ENCODE measurements around the gene OPA3. TPM values are rescaled to one million over a fixed set of nuclear protein-coding genes. Genes with fewer than 3 reads are reported as not detected.
"Not testable (repeated sequence)": the region's sequence is repeated elsewhere in the genome, so short reads cannot be mapped to it uniquely, and the experiment has no call there.

The OPA3 gene
- total and polyA plus RNA-seq, 2 experiments from 2014 or later: 5.3 to 11.8 TPM

DNA sequence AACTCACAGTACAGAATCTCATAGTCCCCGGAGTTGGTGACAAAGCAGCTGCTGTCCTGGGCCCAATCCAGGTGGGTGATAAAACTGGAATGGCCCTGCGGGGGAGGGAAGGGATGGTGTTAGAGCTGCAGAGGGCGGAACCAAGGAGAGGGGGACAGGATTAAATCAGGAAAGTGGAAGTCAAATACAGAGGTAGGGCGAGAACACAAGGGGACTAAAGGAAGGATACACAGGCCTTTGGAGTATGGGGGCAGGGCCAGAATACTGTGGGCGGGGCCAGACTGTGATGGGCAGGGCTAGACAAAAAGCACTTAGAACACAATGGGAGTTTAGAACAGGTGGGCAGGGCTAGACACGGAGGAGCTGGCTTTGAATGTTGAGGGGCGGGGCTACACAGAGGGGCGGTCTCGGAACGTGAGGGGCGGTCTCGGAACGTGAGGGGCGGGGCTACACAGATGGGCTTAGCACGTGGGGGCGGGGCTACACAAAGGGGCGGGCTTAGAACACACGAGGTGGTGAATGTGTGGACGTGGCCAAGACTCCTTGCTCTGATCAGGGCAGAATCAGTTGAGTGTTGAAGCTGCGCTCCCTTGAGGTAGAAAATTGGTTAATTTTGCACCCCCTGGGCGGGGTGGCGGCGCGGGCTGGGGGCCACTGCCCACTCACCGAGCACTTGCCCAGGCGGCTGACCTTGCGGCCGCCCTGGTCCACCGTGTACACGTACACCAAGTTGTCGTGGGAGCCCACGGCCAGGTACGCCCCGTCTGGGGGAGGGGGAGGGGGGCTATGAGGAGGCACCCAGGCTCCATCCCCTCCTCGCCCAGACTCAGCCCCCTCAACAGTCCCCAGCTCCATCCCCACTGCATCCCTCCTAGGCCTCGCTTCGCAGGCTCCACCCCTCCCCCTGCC is 31.4 kb upstream of the OPA3 start:
- Histone ChIP-seq H3K4me3 (no peak overlapping the region), H3K27ac (peak overlapping the region; percentile 53), H4K20me1 (ENCODE audit: insufficient read depth) (no peaks in the 10 kb centered on the region), H3K4me2 (ENCODE audit: unreplicated experiment) (no peak overlapping the region), H3K9ac (no peak overlapping the region), H3K36me3 (ENCODE audit: low read depth) (0 out of 2 replicates have a peak, but pooled peaks cover 22% of the 10 kb centered on the region), H3K27me3 (replicated peaks; ENCODE audit: insufficient read depth) (no peaks in the 10 kb centered on the region), H2AFZ (no peak overlapping the region), H3K79me2 (ENCODE audit: insufficient read depth) (no peaks in the 10 kb centered on the region), H3K4me1 (ENCODE audit: insufficient read depth) (peaks cover 12% of the 10 kb centered on the region), H3F3A (ENCODE audit: insufficient read depth) (peaks cover 16% of the 10 kb centered on the region), H3K9me2 (ENCODE audit: insufficient read depth) (no peaks in the 10 kb centered on the region), H3K9me3 (ENCODE audit: low read depth) (no peaks in the 10 kb centered on the region)
- TF ChIP-seq EZH2phosphoT487 (IDR thresholded peaks at IDR 0.05; ENCODE audit: insufficient read depth, low read depth) (no peak), EZH2 (IDR thresholded peaks at IDR 0.05; ENCODE audit: insufficient read depth, poor library complexity, severe bottlenecking) (no peak)
- in situ Hi-C loops (cut with MboI): no loop called here
- DNase-seq: peak; percentile 94
- 39 to 44% methylated on average over 26 to 37 of the region's 37 CpGs for WGBS, 2 experiments (ENCODE audit: low coverage in 1 of 2, low lambda C conversion rate in 2 of 2, missing lambda C conversion rate in 2 of 2)

DNA sequence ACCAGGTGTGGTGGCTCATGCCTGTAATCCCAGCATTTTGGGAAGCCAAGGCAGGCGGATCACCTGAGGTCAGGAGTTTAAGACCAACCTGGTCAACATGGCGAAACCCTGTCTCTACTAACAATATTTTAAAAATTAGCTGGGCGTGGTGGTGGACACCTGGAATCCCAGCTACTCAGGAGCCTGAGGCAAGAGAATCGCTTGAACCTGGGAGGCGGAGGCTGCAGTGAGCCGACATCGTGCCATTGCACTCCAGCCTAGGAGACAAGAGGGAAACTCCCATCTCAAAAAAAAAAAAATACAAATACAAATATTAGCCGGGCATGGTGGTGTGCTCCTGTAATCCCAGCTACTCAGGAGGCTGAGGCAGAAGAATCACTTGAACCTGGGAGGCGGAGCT is 30.5 kb upstream of the OPA3 start:
- H2AFZ ChIP-seq; H3K9me2 ChIP-seq (ENCODE audit: insufficient read depth); DNase-seq; H4K20me1 ChIP-seq (ENCODE audit: insufficient read depth); H3K9ac ChIP-seq; H3K4me3 ChIP-seq; in situ Hi-C loops (cut with MboI); H3K79me2 ChIP-seq (ENCODE audit: insufficient read depth); H3K27me3 ChIP-seq (replicated peaks; ENCODE audit: insufficient read depth); H3K9me3 ChIP-seq (ENCODE audit: low read depth); H3K4me2 ChIP-seq (ENCODE audit: unreplicated experiment): not testable (repeated sequence)
- WGBS, 2 experiments (ENCODE audit: low coverage in 1 of 2, low lambda C conversion rate in 2 of 2, missing lambda C conversion rate in 2 of 2): 88 to 89% methylated on average over 9 of the region's 9 CpGs
- peaks cover 12% of the 10 kb centered on the region for H3K4me1 ChIP-seq (ENCODE audit: insufficient read depth)
- H3F3A ChIP-seq (ENCODE audit: insufficient read depth): peaks cover 16% of the 10 kb centered on the region
- 0 out of 2 replicates have a peak, but pooled peaks cover 20% of the 10 kb centered on the region for H3K36me3 ChIP-seq (ENCODE audit: low read depth)
- H3K27ac ChIP-seq: peak overlapping the region; percentile 82

DNA sequence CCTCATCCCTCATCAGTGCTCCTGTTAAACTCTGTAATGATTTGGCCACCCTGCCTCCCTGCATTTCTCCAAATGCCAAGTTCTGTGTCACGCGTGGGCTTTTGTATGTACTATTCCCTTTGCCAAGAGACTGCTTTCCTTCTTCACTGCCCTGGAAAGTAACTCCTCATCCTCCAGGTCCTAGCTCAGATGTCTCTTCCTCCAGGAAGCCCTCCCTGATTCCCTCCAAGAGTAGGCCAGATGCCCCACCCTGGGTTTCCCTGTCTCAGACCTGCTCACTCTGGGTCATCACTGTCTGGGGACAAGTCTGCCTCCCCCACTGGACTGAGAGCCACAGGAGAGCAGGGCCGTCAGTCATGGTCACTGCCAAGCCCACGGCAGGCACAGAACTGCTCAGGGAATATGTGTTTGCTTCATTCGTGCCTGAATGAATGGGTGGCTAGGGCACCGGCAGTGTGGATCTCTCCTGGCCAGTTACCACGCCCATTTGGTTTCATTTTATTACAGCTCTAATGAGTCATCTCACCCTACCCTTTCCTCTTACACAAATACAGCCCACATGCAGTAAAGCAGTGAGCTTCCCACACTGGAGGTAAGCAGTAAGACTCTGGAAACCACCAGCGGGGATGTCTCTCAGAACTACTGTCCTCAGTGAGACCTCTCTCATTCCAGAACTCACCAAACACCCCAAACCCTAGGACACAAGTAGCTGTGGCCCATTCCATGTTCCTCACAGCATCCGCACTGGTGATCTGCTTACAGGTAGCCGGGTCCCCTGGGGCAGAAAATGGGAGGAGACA is 29.5 kb upstream of the OPA3 start:
- H2AFZ ChIP-seq: 0 out of 2 replicates have a peak overlapping the region, but pooled peaks have one; percentile 12
- no peaks in the 10 kb centered on the region for H3K9me3 ChIP-seq (ENCODE audit: low read depth)
- peak overlapping the region; percentile 43 for H3K4me2 ChIP-seq (ENCODE audit: unreplicated experiment)
- H4K20me1 ChIP-seq (ENCODE audit: insufficient read depth): no peaks in the 10 kb centered on the region
- no peaks in the 10 kb centered on the region for H3K9me2 ChIP-seq (ENCODE audit: insufficient read depth)
- peaks cover 12% of the 10 kb centered on the region for H3K4me1 ChIP-seq (ENCODE audit: insufficient read depth)
- 33 to 39% methylated on average over 10 of the region's 10 CpGs for WGBS, 2 experiments (ENCODE audit: low coverage in 1 of 2, low lambda C conversion rate in 2 of 2, missing lambda C conversion rate in 2 of 2)
- H3F3A ChIP-seq (ENCODE audit: insufficient read depth): peaks cover 17% of the 10 kb centered on the region
- no peak overlapping the region for H3K4me3 ChIP-seq
- H3K27me3 ChIP-seq (replicated peaks; ENCODE audit: insufficient read depth): no peaks in the 10 kb centered on the region
- peak overlapping the region; percentile 82 for H3K27ac ChIP-seq
- H3K9ac ChIP-seq: peak overlapping the region; percentile 53
- 0 out of 2 replicates have a peak, but pooled peaks cover 11% of the 10 kb centered on the region for H3K36me3 ChIP-seq (ENCODE audit: low read depth)
- H3K79me2 ChIP-seq (ENCODE audit: insufficient read depth): no peaks in the 10 kb centered on the region
- in situ Hi-C loops (cut with MboI): no loop called here
- TF ChIP-seq EZH2 (IDR thresholded peaks at IDR 0.05; ENCODE audit: insufficient read depth, poor library complexity, severe bottlenecking) (no peak), EZH2phosphoT487 (IDR thresholded peaks at IDR 0.05; ENCODE audit: insufficient read depth, low read depth) (no peak)
- peak; percentile 97 for DNase-seq

DNA sequence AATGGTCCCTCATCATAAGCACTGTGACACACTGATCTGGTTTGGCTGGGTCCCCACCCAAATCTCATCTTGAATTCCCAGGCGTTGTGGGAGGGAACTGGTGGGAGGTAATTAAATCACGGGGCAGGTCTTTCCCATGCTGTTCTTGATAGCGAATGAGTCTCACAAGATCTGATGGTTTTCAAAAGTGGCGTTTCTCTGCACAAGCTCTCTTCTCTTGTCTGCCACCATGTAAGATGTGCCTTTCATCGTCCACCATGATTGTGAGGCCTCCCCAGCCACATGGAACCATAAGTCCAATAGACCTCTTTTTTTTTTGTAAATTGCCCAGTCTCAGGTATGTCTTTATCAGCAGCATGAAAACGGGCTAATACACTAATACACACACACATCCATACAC is 24.3 kb upstream of the OPA3 start:
- no peak overlapping the region for H3K4me3 ChIP-seq
- 96% methylated on average over 6 of the region's 6 CpGs for WGBS, 2 experiments (ENCODE audit: low coverage in 1 of 2, low lambda C conversion rate in 2 of 2, missing lambda C conversion rate in 2 of 2)
- in situ Hi-C loops (cut with MboI): no loop called here

More for the DNA sequence above, 24.3 kb upstream of the OPA3 start:
- no peaks in the 10 kb centered on the region for H3K27me3 ChIP-seq (replicated peaks; ENCODE audit: insufficient read depth)
- no peaks in the 10 kb centered on the region for H3K79me2 ChIP-seq (ENCODE audit: insufficient read depth)
- peaks cover 10% of the 10 kb centered on the region for H3F3A ChIP-seq (ENCODE audit: insufficient read depth)
- H3K9ac ChIP-seq: no peak overlapping the region
- no peaks in the 10 kb centered on the region for H3K9me3 ChIP-seq (ENCODE audit: low read depth)
- H3K9me2 ChIP-seq (ENCODE audit: insufficient read depth): no peaks in the 10 kb centered on the region
- peaks cover 3% of the 10 kb centered on the region for H3K4me1 ChIP-seq (ENCODE audit: insufficient read depth)
- no peak overlapping the region for H3K27ac ChIP-seq
- H4K20me1 ChIP-seq (ENCODE audit: insufficient read depth): no peaks in the 10 kb centered on the region
- no peak overlapping the region for H3K4me2 ChIP-seq (ENCODE audit: unreplicated experiment)
- 0 out of 2 replicates have a peak, but pooled peaks cover 10% of the 10 kb centered on the region for H3K36me3 ChIP-seq (ENCODE audit: low read depth)
- DNase-seq: no peak
- no peak overlapping the region for H2AFZ ChIP-seq
- TF ChIP-seq EZH2 (IDR thresholded peaks at IDR 0.05; ENCODE audit: insufficient read depth, poor library complexity, severe bottlenecking) (no peak), EZH2phosphoT487 (IDR thresholded peaks at IDR 0.05; ENCODE audit: insufficient read depth, low read depth) (no peak)
